DND-41 (cell line): Measurements from ENCODE around the gene POU2F1.

ENCODE experiments used
- CTCF ChIP-seq: IDR thresholded peaks from 2 replicates; pipeline ENCODE4 v1.5.1; 2012; ENCODE audit warnings: borderline replicate concordance, low read length, moderate library complexity, mild to moderate bottlenecking; ENCODE audit not compliant: poor library complexity, severe bottlenecking; ENCODE audit errors: extremely low read depth
- EZH2 ChIP-seq: IDR thresholded peaks from 3 replicates; pipeline ENCODE4 v1.6.1; 2012; ENCODE audit warnings: borderline replicate concordance, low read depth, mild to moderate bottlenecking, moderate library complexity, low read length, inconsistent platforms; ENCODE audit not compliant: severe bottlenecking

- TF ChIP-seq CTCF: no peak
- no peak for TF ChIP-seq EZH2
Observed at GRCh38 chr1:167360120-167360519, 139.4 kb downstream of the POU2F1 start.
